Endothelial cell of umbilical vein (primary cell): Measurements from ENCODE around the gene GPR180. TPM values are rescaled to one million over a fixed set of nuclear protein-coding genes. Genes with fewer than 3 reads are reported as not detected.

Source experiments
- BruUV-seq: library from RNA; stranded (reverse); fragments of 400-500 nt; replicated peaks from 2 replicates; lab custom pipeline; 2021; lab: Mats Ljungman, UMichigan
- CTCF ChIA-PET: fragments of 300-600, 350-600 bp; sonication (Branson Sonifier 250); formaldehyde crosslinking; loops from one replicate; lab custom pipeline; 2021; ENCODE audit warnings: antibody characterized with exemption, inconsistent platforms; lab: Charles Lee
- POLR2A ChIA-PET: fragments of 300-600, 350-600 bp; sonication (Branson Sonifier 250); formaldehyde crosslinking; loops from one replicate; lab custom pipeline; 2021; ENCODE audit warnings: antibody characterized with exemption, inconsistent platforms; lab: Charles Lee
- DNase-seq: peaks from one replicate; pipeline ENCODE4 v3.0.0-alpha.2; 2011; ENCODE audit warnings: low read depth, low spot score
- FAIRE-seq: peaks from 2 replicates; lab custom pipeline; 2011; peaks lifted over from hg19 to GRCh38; lab: Jason Lieb, UNC
- H2AFZ ChIP-seq: 2 replicates; pipeline ENCODE4 v1.6.0; 2012; ENCODE audit warnings: low read depth, low read length, control low read depth, inconsistent platforms
- H3K27ac ChIP-seq: 2 replicates; pipeline ENCODE4 v1.5.1; 2011; ENCODE audit warnings: low read depth, mild to moderate bottlenecking, control low read depth, low read length, moderate library complexity; ENCODE audit not compliant: insufficient read depth
- H3K27me3 ChIP-seq, 2 experiments: 2 replicates each; pipeline versions ENCODE4 v1.6.0 to v1.6.1; 2011; ENCODE audit warnings: low read length in 2 of 2, mixed read lengths in 1 of 2; ENCODE audit not compliant: control insufficient read depth in 2 of 2, insufficient read depth in 2 of 2
- H3K36me3 ChIP-seq, 2 experiments: 2 replicates in 1 of 2; 3 replicates in 1 of 2; pipeline ENCODE4 v1.5.1; 2011; ENCODE audit warnings: low read length in 2 of 2, mild to moderate bottlenecking in 1 of 2, moderate library complexity in 1 of 2; ENCODE audit not compliant: control insufficient read depth in 2 of 2, insufficient read depth in 2 of 2; ENCODE audit errors: extremely low read depth in 1 of 2
- H3K4me1 ChIP-seq: 3 replicates; pipeline ENCODE4 v1.5.1; 2011; ENCODE audit warnings: mild to moderate bottlenecking, low read length; ENCODE audit not compliant: control insufficient read depth, insufficient read depth; ENCODE audit errors: extremely low read depth
- H3K4me2 ChIP-seq: 2 replicates; pipeline ENCODE4 v1.6.1; 2011; ENCODE audit warnings: low read length, control low read depth, mixed read lengths; ENCODE audit not compliant: insufficient read depth
- H3K4me3 ChIP-seq, 3 experiments: fragments of 200-600 bp in 1 of 3; sonication (generic), shearing (Covaris generic) in 1 of 3; replicated peaks in 1 of 3; 2 replicates each; pipeline ENCODE4 v1.5.1; 2011 to 2016; ENCODE audit warnings: control low read depth in 3 of 3, low read length in 3 of 3, mild to moderate bottlenecking in 2 of 3, inconsistent platforms in 1 of 3, low read depth in 1 of 3, moderate library complexity in 1 of 3; ENCODE audit not compliant: insufficient read depth in 1 of 3
- H3K79me2 ChIP-seq: 2 replicates; pipeline ENCODE4 v1.6.0; 2012; ENCODE audit warnings: low read length, inconsistent platforms; ENCODE audit not compliant: control insufficient read depth, insufficient read depth
- H3K9ac ChIP-seq: replicated peaks from 2 replicates; pipeline ENCODE3; 2011; ENCODE audit warnings: low read length, control low read depth; ENCODE audit not compliant: insufficient read depth; ENCODE audit errors: extremely low read depth
- H3K9me1 ChIP-seq: replicated peaks from 3 replicates; pipeline ENCODE4 v1.6.0; 2011; ENCODE audit warnings: mild to moderate bottlenecking, low read length; ENCODE audit not compliant: control insufficient read depth, insufficient read depth; ENCODE audit errors: extremely low read depth
- H3K9me3 ChIP-seq: replicated peaks from 2 replicates; pipeline ENCODE4 v1.5.1; 2012; ENCODE audit warnings: low read length, inconsistent platforms; ENCODE audit not compliant: control insufficient read depth, insufficient read depth
- H4K20me1 ChIP-seq: replicated peaks from 2 replicates; pipeline ENCODE3; 2011; ENCODE audit warnings: mild to moderate bottlenecking, low read length; ENCODE audit not compliant: control insufficient read depth, insufficient read depth; ENCODE audit errors: extremely low read depth
- CTCF ChIP-seq, 2 donors: IDR thresholded peaks; 1 replicate in 1 of 2; 2 replicates in 1 of 2; pipeline ENCODE4 v1.5.1; 2011; ENCODE audit warnings: low read length in 2 of 2, mild to moderate bottlenecking in 2 of 2, moderate library complexity in 2 of 2, control low read depth in 1 of 2, inconsistent platforms in 1 of 2, low read depth in 1 of 2; ENCODE audit not compliant: insufficient read depth in 1 of 2; ENCODE audit errors: extremely low read depth in 1 of 2
- EZH2 ChIP-seq: IDR thresholded peaks from 2 replicates; pipeline ENCODE4 v1.6.1; 2012; ENCODE audit warnings: borderline replicate concordance, low read depth, mild to moderate bottlenecking, moderate library complexity, low read length, inconsistent platforms; ENCODE audit not compliant: severe bottlenecking
- FOS ChIP-seq: IDR thresholded peaks from 2 replicates; pipeline ENCODE4 v1.6.1; 2011; ENCODE audit warnings: mild to moderate bottlenecking, low read length, moderate library complexity, borderline replicate concordance; ENCODE audit not compliant: insufficient read depth
- GATA2 ChIP-seq: IDR thresholded peaks from 2 replicates; pipeline ENCODE4 v1.7.0; 2011; ENCODE audit warnings: low read depth, mild to moderate bottlenecking, moderate library complexity, mixed read lengths, low read length; ENCODE audit not compliant: insufficient read length, insufficient read depth
- JUN ChIP-seq: IDR thresholded peaks from 2 replicates; pipeline ENCODE4 v1.6.1; 2011; ENCODE audit warnings: borderline replicate concordance, low read depth; ENCODE audit not compliant: insufficient read length, insufficient read depth
- MYC ChIP-seq: IDR thresholded peaks from one replicate; pipeline ENCODE4 v1.6.1; 2011; ENCODE audit warnings: mild to moderate bottlenecking, low read depth, low read length
- POLR2A ChIP-seq: IDR thresholded peaks from 2 replicates; pipeline ENCODE4 v1.6.1; 2012; ENCODE audit warnings: low read depth, mild to moderate bottlenecking, control low read depth, low read length
- POLR2AphosphoS5 ChIP-seq: IDR thresholded peaks from 2 replicates; pipeline ENCODE4 v1.6.1; 2012; ENCODE audit warnings: low read depth, mild to moderate bottlenecking, control low read depth, low read length, moderate library complexity; ENCODE audit not compliant: insufficient read depth
- dilution Hi-C: fragments of 300-500 bp; cut with MboI; formaldehyde crosslinking; loops from one replicate; pipeline ENCODE4 v1.15.0; 2019; ENCODE audit warnings: low sequenced_read_pairs; ENCODE audit not compliant: extremely low pct_ligation_motif_present
- intact Hi-C: fragments of 100-400 bp; cut with micrococcal nuclease; formaldehyde crosslinking; loops from one replicate; pipeline ENCODE4 v1.10.0; 2022
- polyA plus RNA-seq, 4 experiments: library from polyadenylated mRNA; depleted of rRNA in 3 of 4; stranded (reverse) in 3 of 4; unstranded in 1 of 4; fragments of >200 nt; gene quantifications; 2 replicates each; pipeline versions ENCODE4 v1.2.1 to v1.2.3, GENCODE V29; 2011 to 2012; ENCODE audit warnings: missing spikeins in 1 of 4
- total RNA-seq: library from RNA; stranded (reverse); gene quantifications from 2 replicates; pipeline ENCODE4 v1.2.3, GENCODE V29; 2021
- TF ChIP-seq, protein P1 (sequence below): IDR thresholded peaks from 2 replicates; pipeline ENCODE4 v1.6.1; 2011; ENCODE audit not compliant: insufficient read depth, insufficient read length

GPR180 gene
- total and polyA plus RNA-seq, 2 donors (not counting 3 experiments of a cell fraction or from before 2014, with no cell fraction given): 3.1 to 8.3 TPM

DNA sequence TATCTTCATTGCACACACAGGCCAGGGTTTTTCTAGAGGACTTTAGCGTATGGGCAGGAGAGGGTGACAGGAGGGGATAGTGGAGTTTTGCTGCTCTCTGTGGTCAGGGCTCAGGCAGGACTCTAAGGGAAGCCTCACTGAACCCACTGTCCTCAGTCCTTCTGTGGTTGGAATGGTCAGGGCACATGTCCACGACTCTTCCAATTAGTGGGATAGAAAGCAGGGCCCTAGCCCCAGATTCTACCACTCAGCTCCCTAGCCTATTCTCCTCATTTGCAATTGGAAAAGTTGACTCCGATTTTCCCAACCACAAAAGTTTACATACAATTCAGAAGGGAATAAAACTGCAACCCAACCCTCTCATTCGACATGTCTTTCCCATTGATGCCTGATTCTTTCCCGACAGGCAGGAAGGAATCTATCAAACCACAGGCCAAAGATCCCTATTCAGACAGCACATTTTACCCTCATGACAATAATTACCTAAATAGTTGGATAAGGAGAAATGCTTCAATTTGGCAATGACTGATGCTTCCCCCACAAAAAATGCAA is 43.9 kb upstream of the GPR180 start:
- H2AFZ ChIP-seq: no peak overlapping the region
- dilution Hi-C loops: no loop called here
- ChIA-PET CTCF (no interaction called here), POLR2A (no interaction called here)
- no peak overlapping the region for H3K4me2 ChIP-seq
- no peaks in the 10 kb centered on the region for H3K79me2 ChIP-seq
- FAIRE-seq: no peak
- no peaks in the 10 kb centered on the region for H3K4me1 ChIP-seq
- intact Hi-C loops: no loop called here
- H3K36me3 ChIP-seq: peaks cover 0 to under 1% of the 10 kb centered on the region in 2 experiments
- H3K9me1 ChIP-seq: no peaks in the 10 kb centered on the region
- no peaks in the 10 kb centered on the region for H3K9me3 ChIP-seq
- TF ChIP-seq, protein P1, sequence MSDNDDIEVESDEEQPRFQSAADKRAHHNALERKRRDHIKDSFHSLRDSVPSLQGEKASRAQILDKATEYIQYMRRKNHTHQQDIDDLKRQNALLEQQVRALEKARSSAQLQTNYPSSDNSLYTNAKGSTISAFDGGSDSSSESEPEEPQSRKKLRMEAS: no peak
- TF ChIP-seq FOS (no peak), POLR2A (no peak), EZH2 (no peak), POLR2AphosphoS5 (no peak), GATA2 (no peak), JUN (no peak), CTCF (IDR thresholded peaks at IDR 0.05; ENCODE audit: extremely low read depth in 1 of 2, insufficient read depth in 1 of 2, low read depth in 1 of 2, low read length in 2 of 2) (no peak), MYC (no peak)
- H3K4me3 ChIP-seq: no peak overlapping the region
- no TSS peak for BruUV-seq
- no peaks in the 10 kb centered on the region for H4K20me1 ChIP-seq
- no peak overlapping the region for H3K9ac ChIP-seq
- no peak for DNase-seq
- no peak overlapping the region for H3K27ac ChIP-seq
- H3K27me3 ChIP-seq: no peaks in the 10 kb centered on the region
